ENCODE measurements around the gene CMC2. TPM values are rescaled to one million over a fixed set of nuclear protein-coding genes. Genes with fewer than 3 reads are reported as not detected.

CMC2 gene
- total and polyA plus RNA-seq, 2 of the 13 experiments (the other 11 are each of a cell fraction or from before 2014, with no cell fraction given), result 116 to 129 TPM

- TF ChIP-seq ZNF407 (CRISPR knock-in tag; IDR thresholded peaks at IDR 0.05; ENCODE audit: not compliant biosample characterization), result peak; percentile 52
- TF ChIP-seq, protein P1, sequence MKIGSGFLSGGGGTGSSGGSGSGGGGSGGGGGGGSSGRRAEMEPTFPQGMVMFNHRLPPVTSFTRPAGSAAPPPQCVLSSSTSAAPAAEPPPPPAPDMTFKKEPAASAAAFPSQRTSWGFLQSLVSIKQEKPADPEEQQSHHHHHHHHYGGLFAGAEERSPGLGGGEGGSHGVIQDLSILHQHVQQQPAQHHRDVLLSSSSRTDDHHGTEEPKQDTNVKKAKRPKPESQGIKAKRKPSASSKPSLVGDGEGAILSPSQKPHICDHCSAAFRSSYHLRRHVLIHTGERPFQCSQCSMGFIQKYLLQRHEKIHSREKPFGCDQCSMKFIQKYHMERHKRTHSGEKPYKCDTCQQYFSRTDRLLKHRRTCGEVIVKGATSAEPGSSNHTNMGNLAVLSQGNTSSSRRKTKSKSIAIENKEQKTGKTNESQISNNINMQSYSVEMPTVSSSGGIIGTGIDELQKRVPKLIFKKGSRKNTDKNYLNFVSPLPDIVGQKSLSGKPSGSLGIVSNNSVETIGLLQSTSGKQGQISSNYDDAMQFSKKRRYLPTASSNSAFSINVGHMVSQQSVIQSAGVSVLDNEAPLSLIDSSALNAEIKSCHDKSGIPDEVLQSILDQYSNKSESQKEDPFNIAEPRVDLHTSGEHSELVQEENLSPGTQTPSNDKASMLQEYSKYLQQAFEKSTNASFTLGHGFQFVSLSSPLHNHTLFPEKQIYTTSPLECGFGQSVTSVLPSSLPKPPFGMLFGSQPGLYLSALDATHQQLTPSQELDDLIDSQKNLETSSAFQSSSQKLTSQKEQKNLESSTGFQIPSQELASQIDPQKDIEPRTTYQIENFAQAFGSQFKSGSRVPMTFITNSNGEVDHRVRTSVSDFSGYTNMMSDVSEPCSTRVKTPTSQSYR (CRISPR knock-in tag; IDR thresholded peaks at IDR 0.05; ENCODE audit: borderline replicate concordance), result peak; percentile 35
- TF ChIP-seq ZNF382 (CRISPR knock-in tag; IDR thresholded peaks at IDR 0.05; ENCODE audit: borderline replicate concordance), result no peak
- no peak; the same call in 1 of the 2 replicates for TF ChIP-seq ZNF7 (CRISPR knock-in tag; IDR thresholded peaks at IDR 0.05)
- TF ChIP-seq KLF12 (CRISPR knock-in tag; IDR thresholded peaks at IDR 0.05; ENCODE audit: borderline replicate concordance), result peak; percentile 81; the same call in 1 of the 2 replicates
- 0 out of 2 replicates have a peak, but pooled peaks have one; percentile 61 for TF ChIP-seq ZFP1 (CRISPR knock-in tag; IDR thresholded peaks at IDR 0.05)
- no peak for TF ChIP-seq TIGD3 (CRISPR knock-in tag; IDR thresholded peaks at IDR 0.05; ENCODE audit: borderline replicate concordance)
- no peak for TF ChIP-seq KLF11 (CRISPR knock-in tag; IDR thresholded peaks at IDR 0.05)
- TF ChIP-seq ZNF329 (CRISPR knock-in tag; IDR thresholded peaks at IDR 0.05; ENCODE audit: low read depth), result no peak
- TF ChIP-seq AGO2 (optimal IDR thresholded peaks at IDR 0.05; ENCODE audit: low read depth, low read length), result no peak
- TF ChIP-seq NAIF1 (CRISPR knock-in tag; IDR thresholded peaks at IDR 0.05; ENCODE audit: borderline replicate concordance), result peak; percentile 56; the same call in 1 of the 2 replicates
- no peak for TF ChIP-seq ZUFSP (CRISPR knock-in tag; IDR thresholded peaks at IDR 0.05; ENCODE audit: borderline replicate concordance)
- TF ChIP-seq KDM4B (CRISPR knock-in tag; IDR thresholded peaks at IDR 0.05), result no peak
These were observed at the start of gene CMC2, which contains the start of gene CENPN (continued) for GRCh38 chr16:81006813-81007695.
